Endodermal cell (in vitro differentiated cells): ENCODE data around the gene TAS2R16. TPM values are rescaled to one million over a fixed set of nuclear protein-coding genes. Genes with fewer than 3 reads are reported as not detected.

Experiments
- DNase-seq: peaks from one replicate; pipeline ENCODE4 v3.0.0-alpha.2; 2017
- H3K27ac ChIP-seq: 2 replicates; pipeline ENCODE4 v1.5.1; 2013; ENCODE audit warnings: mild to moderate bottlenecking, low read depth, low read length, moderate library complexity
- H3K27me3 ChIP-seq: 2 replicates; pipeline ENCODE4 v1.6.1; 2013; ENCODE audit warnings: mild to moderate bottlenecking, low read length, moderate library complexity; ENCODE audit not compliant: insufficient read depth, control insufficient read depth, poor library complexity, severe bottlenecking
- H3K36me3 ChIP-seq: 2 replicates; pipeline ENCODE4 v1.7.0; 2013; ENCODE audit warnings: mild to moderate bottlenecking, low read length, moderate library complexity; ENCODE audit not compliant: control insufficient read depth, insufficient read depth
- H3K4me1 ChIP-seq: one replicate; pipeline ENCODE4 v1.7.0; 2013; ENCODE audit warnings: low read length; ENCODE audit not compliant: control insufficient read depth, insufficient read depth
- H3K4me3 ChIP-seq: 2 replicates; pipeline ENCODE4 v1.5.1; 2013; ENCODE audit warnings: mild to moderate bottlenecking, low read length, moderate library complexity
- H3K9ac ChIP-seq: 2 replicates; pipeline ENCODE4 v1.6.1; 2013; ENCODE audit warnings: mild to moderate bottlenecking, low read length, moderate library complexity; ENCODE audit not compliant: poor library complexity, severe bottlenecking; ENCODE audit errors: extremely low read depth
- H3K9me3 ChIP-seq: 2 replicates; pipeline ENCODE4 v1.6.1; 2013; ENCODE audit warnings: mild to moderate bottlenecking, low read length, moderate library complexity; ENCODE audit not compliant: control insufficient read depth
- H3K27ac Mint-ChIP-seq: 2 replicates; pipeline ENCODE4 v1.8.0; 2020; ENCODE audit warnings: mixed read lengths
- H3K27me3 Mint-ChIP-seq: 2 replicates; pipeline ENCODE4 v1.8.0; 2021; ENCODE audit warnings: mild to moderate bottlenecking, mixed read lengths; ENCODE audit not compliant: insufficient read depth
- H3K36me3 Mint-ChIP-seq: 2 replicates; pipeline ENCODE4 v1.8.0; 2020; ENCODE audit warnings: low read depth, mixed read lengths
- H3K4me1 Mint-ChIP-seq: 2 replicates; pipeline ENCODE4 v1.8.0; 2020; ENCODE audit warnings: mixed read lengths
- H3K4me3 Mint-ChIP-seq: 2 replicates; pipeline ENCODE4 v1.8.0; 2020; ENCODE audit warnings: mild to moderate bottlenecking, moderate library complexity, mixed read lengths
- H3K9me3 Mint-ChIP-seq: 2 replicates; pipeline ENCODE4 v1.8.0; 2020; ENCODE audit warnings: mild to moderate bottlenecking, mixed read lengths
- CTCF ChIP-seq: fragments of 200-600 bp; sonication (generic); conservative IDR thresholded peaks from 2 replicates; pipeline ENCODE4 v1.5.0; 2021; ENCODE audit warnings: antibody characterized with exemption, mild to moderate bottlenecking
- WGBS, 2 experiments: methylation state at CpG; one replicate each; pipeline versions ENCODE4 v1.1.5 to v1.1.7; 2013; ENCODE audit warnings: missing lambda C conversion rate in 2 of 2, mixed read lengths in 1 of 2; ENCODE audit not compliant: insufficient coverage in 1 of 2, insufficient read length in 1 of 2; 5-methylcytosine and 5-hydroxymethylcytosine counted together
- total RNA-seq, 2 donors: library from RNA; stranded (reverse); fragmentation: NEBNext Ultra II Directional in 1 of 2; extraction: Animal tissue kit (Norgen Biotek cat#: 25700) in 1 of 2; gene quantifications; 2 replicates in 1 of 2; 3 replicates in 1 of 2; pipeline ENCODE4 v1.2.1, GENCODE V29; 2021

Gene TAS2R16
- total RNA-seq, 2 donors from 2014 or later = not detected

GRCh38 chr7:123039269-123039668 lies 43.8 kb upstream of the TAS2R16 start:
- TF ChIP-seq CTCF = no peak
- Mint-ChIP-seq H3K36me3 (no peaks in the 10 kb centered on the region), H3K27ac (no peak overlapping the region), H3K4me3 (no peak overlapping the region), H3K4me1 (no peaks in the 10 kb centered on the region), H3K9me3 (no peaks in the 10 kb centered on the region), H3K27me3 (no peaks in the 10 kb centered on the region)
- no peak for DNase-seq
- Histone ChIP-seq H3K9ac (no peak overlapping the region), H3K27ac (no peak overlapping the region), H3K36me3 (no peaks in the 10 kb centered on the region), H3K9me3 (no peaks in the 10 kb centered on the region), H3K4me1 (no peaks in the 10 kb centered on the region), H3K27me3 (no peaks in the 10 kb centered on the region), H3K4me3 (no peak overlapping the region)
- 57 to 63% methylated on average over 3 of the region's 3 CpGs for WGBS, 2 experiments

GRCh38 chr7:123034106-123034505 lies 38.6 kb upstream of the TAS2R16 start:
- no peak overlapping the region for H3K27ac Mint-ChIP-seq
- 100% methylated on average over 1 of the region's 1 CpG for WGBS, 2 experiments
- no peaks in the 10 kb centered on the region for H3K27me3 ChIP-seq
- no peak overlapping the region for H3K27ac ChIP-seq
- no peak overlapping the region for H3K4me3 ChIP-seq
- H3K36me3 Mint-ChIP-seq = no peaks in the 10 kb centered on the region
- no peak for TF ChIP-seq CTCF
- no peaks in the 10 kb centered on the region for H3K27me3 Mint-ChIP-seq
- H3K4me1 Mint-ChIP-seq = no peaks in the 10 kb centered on the region
- H3K9me3 Mint-ChIP-seq = no peaks in the 10 kb centered on the region
- no peaks in the 10 kb centered on the region for H3K9me3 ChIP-seq
- no peaks in the 10 kb centered on the region for H3K4me1 ChIP-seq
- H3K4me3 Mint-ChIP-seq = no peak overlapping the region
- no peak overlapping the region for H3K9ac ChIP-seq
- H3K36me3 ChIP-seq = no peaks in the 10 kb centered on the region
- no peak for DNase-seq

GRCh38 chr7:123030631-123031030 lies 35.1 kb upstream of the TAS2R16 start:
- Histone ChIP-seq H3K27me3 (no peaks in the 10 kb centered on the region), H3K4me3 (no peak overlapping the region), H3K36me3 (no peaks in the 10 kb centered on the region), H3K9ac (no peak overlapping the region), H3K27ac (no peak overlapping the region), H3K9me3 (no peaks in the 10 kb centered on the region), H3K4me1 (no peaks in the 10 kb centered on the region)
- TF ChIP-seq CTCF = no peak
- no peaks in the 10 kb centered on the region for H3K9me3 Mint-ChIP-seq
- DNase-seq = no peak
- 92 to 98% methylated on average over 4 of the region's 4 CpGs for WGBS, 2 experiments
- H3K4me1 Mint-ChIP-seq = no peaks in the 10 kb centered on the region
- H3K27ac Mint-ChIP-seq = no peak overlapping the region
- H3K27me3 Mint-ChIP-seq = no peaks in the 10 kb centered on the region
- H3K4me3 Mint-ChIP-seq = no peak overlapping the region
- no peaks in the 10 kb centered on the region for H3K36me3 Mint-ChIP-seq
